SIG-M5 (cell line): ENCODE results near the gene PRDM12.

Experiments used
- DNase-seq: peaks from one replicate; lab custom pipeline; 2025; lab: John Stamatoyannopoulos, UW

Gene PRDM12

GRCh38 chr9:130731355-130731754 is 67.0 kb downstream of the PRDM12 start:
- no peak for DNase-seq

- DNase-seq: no peak
Observed at GRCh38 chr9:130732136-130732535, 67.7 kb downstream of the PRDM12 start.
